Activated CD4-positive, alpha-beta T cell treated with anti-CD3 and anti-CD28 coated beads, Interleukin-2, amount 50 U/mL, for 48 hours (primary cell): Measurements from ENCODE around the gene BIVM.
"Not testable (repeated sequence)": the region's sequence is repeated elsewhere in the genome, so short reads cannot be mapped to it uniquely, and the experiment has no call there.

Experiments used
- DNase-seq, 2 experiments: peaks; one replicate each; pipeline ENCODE4 v3.0.0-alpha.2; 2020

BIVM gene

DNA sequence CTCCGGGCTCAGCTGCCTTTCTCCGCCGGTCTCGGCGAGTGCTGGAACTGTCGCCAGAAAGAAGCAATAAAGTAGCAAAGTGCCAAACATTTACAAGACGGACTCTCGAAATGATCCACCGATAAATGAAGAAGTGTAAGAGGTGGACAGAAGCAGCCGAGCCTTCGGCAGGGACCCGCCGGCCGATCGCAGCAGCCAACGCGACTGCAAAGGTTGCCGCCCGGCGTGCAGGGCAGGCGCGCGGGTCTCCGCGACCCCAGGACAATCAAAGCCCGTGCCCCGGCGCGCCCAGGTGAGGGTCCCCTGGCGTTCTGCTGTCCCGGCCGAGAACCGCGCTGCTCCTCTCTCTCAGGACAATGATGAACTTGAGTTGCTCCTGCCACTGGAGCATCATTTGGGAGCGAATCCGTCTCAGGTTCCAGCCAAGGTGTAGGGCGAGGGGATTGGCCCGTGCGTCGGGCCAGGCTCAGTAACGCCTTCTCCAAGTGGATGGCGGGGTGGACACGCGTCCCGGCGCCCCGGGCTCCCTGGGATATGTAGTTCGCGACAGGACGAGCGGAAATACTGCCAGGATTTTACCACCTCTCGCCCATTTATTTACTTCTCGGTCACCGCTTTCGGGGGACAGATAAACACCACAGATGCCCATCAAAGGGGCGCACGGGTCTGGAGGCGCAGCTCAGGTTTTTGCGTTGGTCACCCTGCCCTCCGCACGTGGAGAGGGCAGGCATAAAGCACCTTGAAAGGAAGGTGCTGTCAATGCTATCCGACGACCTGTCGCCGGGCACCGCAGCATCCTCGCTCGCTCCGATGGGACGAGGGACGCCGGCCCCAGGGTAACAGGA, at the start of gene BIVM, which contains the start of gene POGLUT2:
Gene BIVM, plus strand, starts transcription at position 539 of the 845 bp plus-strand sequence. CDS start 8,149 bp downstream, outside the sequence.
Gene POGLUT2, minus strand, starts transcription at position 396 of the 845 bp plus-strand sequence. Its CDS starts 306 bp downstream, at position 90.
- DNase-seq = peak; percentile 85 to 90

GRCh38 chr13:102751886-102752285, 47.0 kb upstream of the BIVM start:
- DNase-seq = no peak

DNA sequence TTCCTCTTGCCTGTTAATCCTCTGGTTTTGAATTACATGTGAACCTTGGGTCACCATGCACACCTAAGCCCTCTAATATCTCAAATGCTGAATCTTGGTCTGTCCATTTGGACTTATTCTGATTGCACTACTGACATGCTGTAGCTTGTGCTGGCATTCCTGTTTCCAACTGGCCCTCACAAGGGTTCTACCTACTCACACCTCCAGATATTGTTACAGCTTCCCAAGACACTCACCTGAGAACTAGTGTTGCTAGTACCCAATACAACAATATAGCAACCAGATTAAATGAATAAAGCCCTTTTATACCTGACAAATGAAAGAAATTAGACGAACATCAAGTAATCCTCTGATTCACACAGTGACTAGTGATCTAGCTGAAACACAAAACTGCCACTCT, 41.9 kb upstream of the BIVM start:
- DNase-seq = no peak

- DNase-seq = no peak
Measured at GRCh38 chr13:102758842-102759241, 40.1 kb upstream of the BIVM start.

- DNase-seq = no peak
Measured at GRCh38 chr13:102761071-102761470, 37.8 kb upstream of the BIVM start.

GRCh38 chr13:102763741-102764140, 35.2 kb upstream of the BIVM start:
- DNase-seq = no peak

- no peak for DNase-seq
Measured at GRCh38 chr13:102768909-102769308, 30.0 kb upstream of the BIVM start.

- DNase-seq = no peak
Measured at GRCh38 chr13:102769679-102770078, 29.2 kb upstream of the BIVM start.

DNA sequence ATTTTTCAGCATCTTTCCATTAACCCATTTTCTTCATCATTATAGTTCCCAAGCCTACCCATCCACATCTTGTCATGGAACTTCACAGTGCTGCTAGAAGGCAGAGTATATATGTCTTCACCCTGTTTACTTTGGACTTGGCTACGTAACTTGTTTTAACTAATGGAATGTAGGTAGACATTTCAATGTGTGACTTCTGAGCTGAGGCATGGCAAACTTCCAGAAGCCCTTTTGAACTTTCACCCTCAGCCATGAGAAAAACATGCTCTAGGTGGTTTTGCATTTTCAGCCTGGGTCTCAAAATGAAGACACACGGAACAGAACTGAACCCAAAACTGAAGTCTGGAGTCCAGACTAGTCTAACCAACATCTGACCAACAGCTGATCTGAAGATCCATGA, 28.5 kb upstream of the BIVM start:
- DNase-seq = no peak

DNA sequence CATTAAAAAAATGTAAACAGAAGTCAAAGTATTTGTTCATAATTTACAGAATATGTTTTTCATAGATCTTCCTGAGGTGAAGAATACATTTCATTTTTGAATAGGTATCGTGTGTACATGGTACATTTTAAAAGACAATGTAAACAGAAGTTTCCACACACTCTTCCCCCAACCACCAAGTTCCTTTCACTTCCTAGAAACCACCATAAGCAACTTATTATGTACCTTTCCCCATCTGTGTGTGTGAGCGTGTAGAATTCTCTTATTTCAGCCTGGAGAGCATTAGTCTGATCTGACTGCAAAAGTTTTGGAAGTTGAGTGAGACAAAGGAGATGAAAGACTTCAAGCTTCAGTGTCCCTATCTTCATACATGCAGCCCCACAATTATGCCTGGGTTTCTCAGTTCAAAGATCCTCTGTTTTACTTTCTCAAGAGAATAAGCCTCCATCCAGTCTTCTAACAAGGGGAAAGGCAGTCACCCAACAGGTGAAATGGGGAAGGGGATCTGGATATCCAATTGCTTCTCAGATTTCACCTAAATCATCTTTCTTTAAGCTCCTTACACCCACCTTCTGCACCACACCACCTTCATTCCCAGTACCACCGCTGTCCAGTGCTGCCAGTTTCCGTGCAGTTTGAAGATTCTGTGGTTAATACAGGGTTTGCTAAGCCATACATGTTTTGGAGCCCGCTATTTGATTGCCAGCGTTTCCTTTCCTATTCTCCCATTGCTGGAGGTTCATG, 27.4 kb upstream of the BIVM start:
- no peak for DNase-seq

DNA sequence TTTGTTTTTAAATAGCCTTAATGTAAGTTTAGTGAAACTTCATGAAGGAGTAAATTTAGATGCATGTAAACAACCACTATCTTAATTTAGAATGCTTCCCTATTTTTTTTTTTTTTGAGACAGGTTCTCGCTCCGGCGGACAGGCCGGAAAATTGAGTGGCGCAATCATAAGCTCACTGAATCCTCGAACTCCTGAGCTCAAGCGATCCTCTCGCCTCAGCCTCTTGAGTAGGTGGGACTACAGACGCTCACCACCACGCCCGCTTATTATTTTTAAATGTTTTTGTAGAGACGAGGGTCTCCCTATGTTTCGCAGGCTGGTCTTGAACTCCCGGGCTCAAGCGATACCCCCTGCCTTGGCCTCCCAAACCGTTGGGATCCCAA, 26.9 kb upstream of the BIVM start:
- DNase-seq = no peak

GRCh38 chr13:102773441-102774213, 25.3 kb upstream of the BIVM start, which contains the start of gene TEX30:
TEX30 (minus strand) TSS chr13:102773786; CDS start chr13:102770026, 3,760 bp downstream.
- DNase-seq = peak; percentile 81 to 85

GRCh38 chr13:102774214-102774568, 24.7 kb upstream of the BIVM start:
- no peak for DNase-seq

DNA sequence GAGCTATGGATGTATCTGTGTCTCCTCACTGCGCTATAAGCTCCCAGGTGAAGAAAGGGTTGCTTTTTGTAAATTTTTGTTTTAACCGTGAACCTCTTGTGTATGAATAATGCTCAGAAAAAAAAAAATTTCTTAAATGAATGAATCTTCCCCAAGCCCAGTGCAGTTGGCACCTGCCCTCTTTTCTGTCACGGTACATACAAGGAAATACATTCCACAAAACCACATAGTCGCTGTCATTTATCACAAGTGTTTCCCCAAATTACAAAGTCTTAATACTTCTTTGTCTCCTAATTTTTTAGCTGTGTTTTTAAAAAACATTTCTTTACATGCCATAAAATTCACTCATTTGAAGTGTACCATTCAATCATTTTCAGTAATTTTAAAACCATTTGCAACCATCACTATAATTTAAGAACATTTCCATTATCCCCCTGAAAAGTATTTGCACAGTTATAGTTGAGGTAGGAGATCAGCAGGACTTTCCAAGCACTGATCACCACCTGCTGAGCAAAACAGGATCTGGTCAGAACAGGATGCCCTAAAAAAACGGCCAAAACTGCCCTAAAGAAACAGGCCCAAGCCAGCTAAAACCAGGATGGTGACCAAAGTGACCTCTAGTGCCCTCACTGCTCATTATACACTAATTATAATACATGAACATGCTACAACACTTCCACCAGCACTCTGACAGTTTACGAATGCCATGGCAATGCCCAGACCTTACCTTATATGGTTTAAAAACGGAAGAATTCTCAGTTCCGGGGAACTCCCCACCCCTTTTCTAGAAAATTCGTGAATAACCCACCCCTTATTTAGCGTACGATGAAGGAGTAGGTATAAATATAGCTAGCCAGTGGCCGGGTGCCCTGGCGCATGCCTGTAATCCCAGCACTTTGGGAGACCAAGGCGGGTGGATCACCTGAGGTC, 24.1 kb upstream of the BIVM start:
- no peak for DNase-seq

DNA sequence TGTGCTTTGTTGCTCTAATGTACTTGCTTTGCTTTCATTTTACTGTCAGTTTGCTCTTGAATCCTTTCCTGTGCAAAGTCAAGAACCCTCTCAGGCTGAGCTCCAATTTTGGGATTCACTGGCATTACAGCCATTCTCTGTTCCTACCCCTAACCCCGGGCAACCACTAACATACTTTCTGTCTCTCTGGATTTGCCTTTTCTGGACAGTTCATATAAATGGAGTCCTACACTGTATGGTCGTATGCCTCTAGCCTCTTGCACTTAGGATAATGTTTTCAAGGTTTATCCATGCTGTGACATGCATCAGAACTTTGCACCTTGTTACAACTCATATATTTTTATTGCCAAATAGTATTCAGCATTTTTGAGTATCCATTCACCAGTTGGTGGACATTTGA, 22.6 kb upstream of the BIVM start:
- no peak for DNase-seq

DNA sequence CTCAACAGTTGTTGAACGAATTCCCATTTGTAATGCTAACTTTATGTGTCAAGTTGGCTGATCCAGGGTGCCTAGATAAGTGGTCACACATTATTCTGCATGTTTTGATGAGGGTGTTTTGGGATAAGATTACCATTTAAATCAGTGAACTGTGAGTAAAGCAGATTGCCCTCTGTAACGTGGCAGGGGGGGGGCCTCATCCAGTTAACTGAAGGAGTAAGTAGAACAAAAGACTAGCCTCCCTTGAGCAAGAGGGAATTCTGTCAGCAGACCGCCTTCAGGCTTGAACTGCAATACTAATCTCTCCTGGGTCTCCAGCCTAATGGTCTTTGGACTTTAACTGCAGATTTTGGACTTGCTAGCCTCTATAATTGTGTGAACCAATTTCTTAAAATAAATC, 21.2 kb upstream of the BIVM start:
- no peak for DNase-seq

DNA sequence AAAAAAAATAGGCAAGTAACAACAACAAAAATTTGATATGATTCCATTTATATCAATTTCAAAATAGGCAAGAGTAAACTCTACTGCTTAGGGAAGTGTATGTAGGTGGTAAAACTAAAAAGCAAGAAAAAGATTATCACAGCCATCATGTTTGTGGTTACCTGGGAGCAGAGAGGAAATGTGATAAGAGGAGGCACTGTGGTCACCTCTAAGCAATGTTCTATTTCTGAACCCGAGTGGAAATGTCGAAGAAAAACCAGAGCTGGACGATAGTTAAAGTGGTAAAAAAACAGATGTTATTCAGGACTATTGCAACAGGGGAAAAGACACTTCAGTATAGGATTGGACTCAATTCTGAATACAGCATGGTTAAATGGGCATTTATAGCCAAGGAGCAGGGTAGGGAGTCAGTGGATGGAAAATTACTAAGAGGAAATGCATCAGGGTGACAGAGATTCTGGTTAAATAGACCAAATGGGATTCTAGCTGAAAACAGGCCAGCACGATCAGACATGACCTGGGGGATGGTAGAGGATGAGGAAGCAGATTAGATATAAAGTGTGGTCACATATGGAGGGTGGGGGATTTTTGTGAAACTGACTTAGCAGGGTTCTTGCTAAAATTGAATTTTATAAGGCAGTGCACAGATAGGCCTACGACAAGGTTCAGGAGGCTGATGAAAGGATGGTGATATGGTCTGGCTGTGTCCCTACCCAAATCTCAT, 19.3 kb upstream of the BIVM start:
- DNase-seq = peak; percentile 21 to 48

- DNase-seq = not testable (repeated sequence)
Measured at GRCh38 chr13:102780656-102781055, 18.3 kb upstream of the BIVM start.

DNA sequence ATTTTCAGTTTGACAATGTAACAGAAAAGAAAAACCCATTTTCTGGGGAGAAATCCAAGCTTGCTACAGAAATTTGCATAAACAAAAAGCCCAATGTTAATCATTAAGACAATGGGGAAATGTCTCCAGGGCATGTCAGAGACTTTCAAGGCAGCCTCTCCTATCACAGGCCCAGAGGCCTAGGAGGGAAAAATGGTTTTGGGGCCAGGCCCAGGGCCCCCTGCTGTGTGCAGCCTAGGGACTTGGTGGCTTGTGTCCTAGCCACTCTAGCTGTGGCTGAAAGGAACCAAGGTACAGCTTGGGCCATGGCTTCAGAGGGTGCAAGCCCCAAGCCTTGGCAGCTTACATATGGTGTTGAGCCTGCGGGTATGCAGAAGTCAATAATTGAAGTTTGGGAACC, 17.3 kb upstream of the BIVM start:
- no peak for DNase-seq

DNA sequence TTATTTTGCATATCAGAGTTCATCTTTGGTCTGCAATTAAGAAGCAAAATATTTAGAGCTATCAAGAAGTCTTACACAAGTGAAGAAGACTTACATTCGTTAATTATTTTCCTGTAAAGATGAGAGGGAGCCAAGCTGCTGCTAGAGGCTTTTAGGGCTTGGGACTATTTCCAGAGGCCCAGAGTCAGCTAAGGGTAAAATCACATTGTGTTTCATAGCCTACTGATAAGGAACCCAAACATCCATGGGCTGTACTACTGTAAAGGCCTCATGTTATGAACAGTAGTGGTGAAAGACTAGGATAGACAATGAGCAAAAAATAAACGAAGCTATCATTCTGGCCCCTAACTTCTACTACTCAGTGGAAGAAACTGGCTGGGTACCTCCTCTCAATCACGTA, 14.4 kb upstream of the BIVM start:
- no peak for DNase-seq

DNA sequence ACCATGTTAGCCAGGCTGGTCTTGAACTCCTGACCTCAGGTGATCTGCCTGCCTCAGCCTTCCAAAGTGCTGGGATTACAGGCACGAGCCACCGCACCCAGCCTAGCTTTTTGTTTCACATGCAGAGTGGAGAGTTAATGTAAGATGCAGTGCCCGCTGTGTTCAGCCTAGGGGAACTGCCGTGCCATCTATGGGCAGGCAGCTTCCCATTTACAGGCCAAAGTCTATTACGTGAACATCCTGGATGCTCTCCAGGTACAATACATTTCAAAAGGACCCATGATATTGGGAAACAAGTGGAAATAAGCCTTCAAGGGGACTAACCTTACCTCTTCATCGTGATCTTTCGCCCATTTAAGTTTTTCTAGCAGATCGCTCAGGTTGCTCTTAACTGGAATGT, 10.2 kb upstream of the BIVM start:
- no peak for DNase-seq
